ENCODE measurements around the gene ZNF385A. TPM values are rescaled to one million over a fixed set of nuclear protein-coding genes. Genes with fewer than 3 reads are reported as not detected.

ZNF385A gene
- total RNA-seq, 1 donor from 2014 or later, result 5.3 TPM

- Histone ChIP-seq H3K4me3 (ENCODE audit: low read depth, low read length) (no peak overlapping the region), H3K36me3 (ENCODE audit: control insufficient read depth, insufficient read depth, low read length) (no peaks in the 10 kb centered on the region), H3K27me3 (ENCODE audit: control insufficient read depth, insufficient read depth, low read length) (no peaks in the 10 kb centered on the region)
- FAIRE-seq, result no peak
- peak; percentile 74 for DNase-seq (ENCODE audit: low read depth)
- TF ChIP-seq CTCF (IDR thresholded peaks at IDR 0.05; ENCODE audit: insufficient read depth, low read length, severe bottlenecking), result no peak
Measured at GRCh38 chr12:54428050-54429013, 43.8 kb upstream of the ZNF385A start.

GRCh38 chr12:54427106-54427505 is 42.6 kb upstream of the ZNF385A start:
- H3K36me3 ChIP-seq (ENCODE audit: control insufficient read depth, insufficient read depth, low read length), result no peaks in the 10 kb centered on the region
- no peak overlapping the region for H3K4me3 ChIP-seq (ENCODE audit: low read depth, low read length)
- no peak for FAIRE-seq
- DNase-seq (ENCODE audit: low read depth), result no peak
- H3K27me3 ChIP-seq (ENCODE audit: control insufficient read depth, insufficient read depth, low read length), result no peaks in the 10 kb centered on the region
- TF ChIP-seq CTCF (IDR thresholded peaks at IDR 0.05; ENCODE audit: insufficient read depth, low read length, severe bottlenecking), result no peak

- no peaks in the 10 kb centered on the region for H3K27me3 ChIP-seq (ENCODE audit: control insufficient read depth, insufficient read depth, low read length)
- DNase-seq (ENCODE audit: low read depth) (no peak), FAIRE-seq (no peak)
- H3K4me3 ChIP-seq (ENCODE audit: low read depth, low read length), result no peak overlapping the region
- H3K36me3 ChIP-seq (ENCODE audit: control insufficient read depth, insufficient read depth, low read length), result no peaks in the 10 kb centered on the region
- no peak for TF ChIP-seq CTCF (IDR thresholded peaks at IDR 0.05; ENCODE audit: insufficient read depth, low read length, severe bottlenecking)
Measured at GRCh38 chr12:54426690-54427089, 42.2 kb upstream of the ZNF385A start.

GRCh38 chr12:54425702-54426101 is 41.2 kb upstream of the ZNF385A start:
- TF ChIP-seq CTCF (IDR thresholded peaks at IDR 0.05; ENCODE audit: insufficient read depth, low read length, severe bottlenecking), result no peak
- Histone ChIP-seq H3K27me3 (ENCODE audit: control insufficient read depth, insufficient read depth, low read length) (no peaks in the 10 kb centered on the region), H3K36me3 (ENCODE audit: control insufficient read depth, insufficient read depth, low read length) (no peaks in the 10 kb centered on the region), H3K4me3 (ENCODE audit: low read depth, low read length) (no peak overlapping the region)
- FAIRE-seq, result no peak
- DNase-seq (ENCODE audit: low read depth), result no peak

- no peak overlapping the region for H3K4me3 ChIP-seq (ENCODE audit: low read depth, low read length)
- H3K27me3 ChIP-seq (ENCODE audit: control insufficient read depth, insufficient read depth, low read length), result no peaks in the 10 kb centered on the region
- no peak for TF ChIP-seq CTCF (IDR thresholded peaks at IDR 0.05; ENCODE audit: insufficient read depth, low read length, severe bottlenecking)
- H3K36me3 ChIP-seq (ENCODE audit: control insufficient read depth, insufficient read depth, low read length), result no peaks in the 10 kb centered on the region
- DNase-seq (ENCODE audit: low read depth), result no peak
- FAIRE-seq, result no peak
Measured at GRCh38 chr12:54424224-54424623, 39.7 kb upstream of the ZNF385A start.

Data from bronchial epithelial cell (primary cell).